ENCODE results near the gene EDNRA.

Gene EDNRA

DNA sequence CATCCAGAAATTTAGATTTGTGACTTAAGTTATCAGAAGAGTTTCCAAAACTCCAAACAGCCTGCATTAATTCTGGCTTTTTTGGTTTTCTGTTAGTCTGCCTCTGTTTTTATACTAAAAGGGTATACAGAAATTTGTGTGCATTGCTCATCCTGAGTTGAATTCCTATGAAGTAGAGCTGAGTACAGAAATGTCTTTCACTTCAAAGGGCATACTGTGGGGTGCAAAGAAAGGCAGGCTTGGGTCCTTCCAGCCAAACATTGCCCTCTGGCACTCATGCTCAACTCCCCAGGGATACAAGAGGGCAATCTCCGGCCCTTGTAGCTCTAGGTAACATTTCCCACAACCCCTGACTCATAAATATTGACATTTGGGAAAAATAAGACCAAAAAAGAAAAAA, 108.7 kb downstream of the EDNRA start:
- DNase-seq (ENCODE audit: low read depth) = no peak

DNA sequence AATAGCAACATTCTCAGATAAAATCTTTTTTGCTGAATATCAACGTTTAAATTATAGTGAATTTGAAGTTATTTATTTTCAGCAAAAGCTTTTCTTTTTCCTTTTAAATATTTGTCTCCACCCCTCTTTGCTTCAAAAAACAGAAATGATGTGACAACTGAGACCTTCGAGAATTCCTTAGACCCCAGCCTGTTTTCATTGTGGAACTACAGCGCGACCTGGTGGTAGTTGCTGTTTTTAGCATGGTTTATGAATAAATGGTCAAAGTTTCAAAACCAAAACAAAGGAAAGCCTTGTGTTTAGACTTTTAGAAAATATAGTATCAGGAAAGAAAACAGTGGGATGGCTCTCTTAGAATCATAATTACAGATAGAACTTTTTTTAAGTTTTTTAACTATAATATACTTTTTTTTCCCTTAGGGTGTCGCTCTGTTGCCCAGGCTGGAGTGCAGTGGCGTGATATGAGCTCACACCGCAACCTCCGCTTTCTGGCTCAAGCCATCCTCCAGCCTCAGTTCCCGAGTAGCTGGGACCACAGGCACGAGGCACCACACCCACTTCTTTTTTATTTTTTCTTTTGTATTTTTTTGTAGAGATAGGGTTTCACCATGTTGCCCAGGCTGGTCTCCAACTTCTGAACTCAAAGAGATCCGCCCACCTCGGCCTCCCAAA, 109.5 kb downstream of the EDNRA start:
- peak; percentile 57 for DNase-seq (ENCODE audit: low read depth)

DNA sequence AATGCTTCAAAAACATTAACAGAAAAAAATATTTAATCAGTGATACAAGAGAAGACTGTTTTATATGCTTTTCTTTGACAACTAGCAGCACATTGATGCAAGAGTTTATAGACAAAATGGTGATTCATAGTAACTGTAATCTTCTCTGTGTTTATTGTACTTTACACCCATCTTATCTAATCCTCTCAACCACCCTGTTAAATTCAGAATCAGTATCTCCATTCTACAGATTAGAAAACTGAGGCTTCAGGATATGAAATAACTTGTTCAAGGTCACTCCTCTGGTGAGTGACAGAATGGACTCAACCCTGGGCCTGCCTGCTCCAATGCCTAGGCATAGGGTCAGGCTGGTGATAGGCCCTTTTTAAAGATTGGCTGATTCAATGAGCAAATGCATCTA, 110.2 kb downstream of the EDNRA start:
- no peak for DNase-seq (ENCODE audit: low read depth)

DNA sequence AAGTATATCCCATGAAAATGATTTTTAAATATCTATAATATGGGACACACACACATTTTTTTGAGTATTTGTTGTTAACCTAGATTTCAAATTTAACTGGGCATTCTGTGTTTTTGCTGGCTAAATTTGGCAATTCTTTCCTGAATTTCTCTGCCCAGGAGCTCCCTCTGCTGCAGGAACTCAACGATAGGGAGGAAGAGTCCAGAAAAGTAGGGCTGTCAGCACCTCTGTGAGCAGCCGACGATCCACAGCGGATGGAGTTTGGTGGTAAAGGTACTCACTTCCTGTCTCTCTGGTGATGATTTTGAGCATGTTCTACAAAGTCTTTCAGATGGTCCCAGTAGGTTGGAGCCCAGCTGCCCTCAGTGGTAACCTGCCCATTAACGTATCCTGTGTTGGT, 113.2 kb downstream of the EDNRA start:
- no peak for DNase-seq (ENCODE audit: low read depth)

All from fibroblast of gingiva (primary cell).